DOHH2 (cell line): Measurements from ENCODE around the gene DCAF17.

Source experiments
- H3F3A ChIP-seq: fragments of 200-600 bp; sonication (generic), shearing (Covaris generic); 2 replicates; pipeline ENCODE4 v1.6.0; 2016; ENCODE audit warnings: antibody characterized with exemption, mild to moderate bottlenecking; ENCODE audit not compliant: control insufficient read depth, insufficient read depth
- H3K27ac ChIP-seq: fragments of 200-600 bp; sonication (generic); 2 replicates; pipeline ENCODE4 v1.5.1; 2014; ENCODE audit warnings: low read depth, mild to moderate bottlenecking, low read length, moderate library complexity
- H3K27me3 ChIP-seq: fragments of 200-600 bp; sonication (generic); 2 replicates; pipeline ENCODE4 v1.6.1; 2014; ENCODE audit warnings: mild to moderate bottlenecking, low read length, mixed read lengths; ENCODE audit not compliant: control insufficient read depth
- H3K36me3 ChIP-seq: fragments of 200-600 bp; sonication (generic); 2 replicates; pipeline ENCODE4 v1.6.1; 2014; ENCODE audit warnings: mild to moderate bottlenecking, low read length, moderate library complexity, mixed read lengths; ENCODE audit not compliant: control insufficient read depth
- H3K4me1 ChIP-seq: fragments of 200-600 bp; sonication (generic); 2 replicates; pipeline ENCODE4 v1.6.1; 2014; ENCODE audit warnings: mild to moderate bottlenecking, low read length, mixed read lengths; ENCODE audit not compliant: control insufficient read depth
- H3K4me2 ChIP-seq: fragments of 200-600 bp; sonication (generic); 2 replicates; pipeline ENCODE4 v1.6.0; 2014; ENCODE audit warnings: mild to moderate bottlenecking, low read length, moderate library complexity
- H3K4me3 ChIP-seq: fragments of 200-600 bp; sonication (generic); 2 replicates; pipeline ENCODE4 v1.5.1; 2014; ENCODE audit warnings: mild to moderate bottlenecking, low read length, mixed read lengths
- H3K79me2 ChIP-seq: fragments of 200-600 bp; sonication (generic); 2 replicates; pipeline ENCODE4 v1.6.1; 2014; ENCODE audit warnings: mild to moderate bottlenecking, low read length, mixed read lengths; ENCODE audit not compliant: control insufficient read depth
- H3K9me2 ChIP-seq: fragments of 200-600 bp; sonication (generic); replicated peaks from 2 replicates; pipeline ENCODE4 v1.6.1; 2014; ENCODE audit warnings: mild to moderate bottlenecking, low read length, mixed read lengths; ENCODE audit not compliant: control insufficient read depth
- H3K9me3 ChIP-seq: fragments of 200-600 bp; sonication (generic); 2 replicates; pipeline ENCODE4 v1.6.1; 2014; ENCODE audit warnings: antibody characterized with exemption, low read length, mixed read lengths; ENCODE audit not compliant: control insufficient read depth, insufficient read depth
- H4K20me1 ChIP-seq: fragments of 200-600 bp; sonication (generic); 2 replicates; pipeline ENCODE4 v1.6.0; 2014; ENCODE audit warnings: low read depth, mild to moderate bottlenecking, antibody characterized with exemption, low read length, moderate library complexity; ENCODE audit not compliant: control insufficient read depth, insufficient read depth
- CTCF ChIP-seq: fragments of 200-600 bp; sonication (generic); IDR thresholded peaks from one replicate; pipeline ENCODE4 v1.5.1; 2014; ENCODE audit warnings: antibody characterized with exemption, mild to moderate bottlenecking, low read depth, low read length; ENCODE audit not compliant: poor library complexity, severe bottlenecking
- EZH2phosphoT487 ChIP-seq: fragments of 200-600 bp; sonication (generic); IDR thresholded peaks from 2 replicates; pipeline ENCODE4 v1.6.1; 2017; ENCODE audit warnings: borderline replicate concordance, mild to moderate bottlenecking, antibody characterized with exemption, low read length, moderate library complexity, mixed read lengths

The DCAF17 gene

GRCh38 chr2:171531291-171531690, 97.3 kb downstream of the DCAF17 start:
- no peak overlapping the region for H3K27ac ChIP-seq
- H3K4me3 ChIP-seq = no peak overlapping the region
- peaks cover 26% of the 10 kb centered on the region for H3K27me3 ChIP-seq
- H3K9me2 ChIP-seq = no peaks in the 10 kb centered on the region
- H3K4me2 ChIP-seq = no peak overlapping the region
- no peaks in the 10 kb centered on the region for H3K4me1 ChIP-seq
- H3F3A ChIP-seq = no peaks in the 10 kb centered on the region
- H3K79me2 ChIP-seq = no peaks in the 10 kb centered on the region
- H3K36me3 ChIP-seq = no peaks in the 10 kb centered on the region
- no peaks in the 10 kb centered on the region for H4K20me1 ChIP-seq
- TF ChIP-seq CTCF (no peak), EZH2phosphoT487 (no peak)
- peaks cover 4% of the 10 kb centered on the region; the same call in 1 of the 2 replicates for H3K9me3 ChIP-seq

DNA sequence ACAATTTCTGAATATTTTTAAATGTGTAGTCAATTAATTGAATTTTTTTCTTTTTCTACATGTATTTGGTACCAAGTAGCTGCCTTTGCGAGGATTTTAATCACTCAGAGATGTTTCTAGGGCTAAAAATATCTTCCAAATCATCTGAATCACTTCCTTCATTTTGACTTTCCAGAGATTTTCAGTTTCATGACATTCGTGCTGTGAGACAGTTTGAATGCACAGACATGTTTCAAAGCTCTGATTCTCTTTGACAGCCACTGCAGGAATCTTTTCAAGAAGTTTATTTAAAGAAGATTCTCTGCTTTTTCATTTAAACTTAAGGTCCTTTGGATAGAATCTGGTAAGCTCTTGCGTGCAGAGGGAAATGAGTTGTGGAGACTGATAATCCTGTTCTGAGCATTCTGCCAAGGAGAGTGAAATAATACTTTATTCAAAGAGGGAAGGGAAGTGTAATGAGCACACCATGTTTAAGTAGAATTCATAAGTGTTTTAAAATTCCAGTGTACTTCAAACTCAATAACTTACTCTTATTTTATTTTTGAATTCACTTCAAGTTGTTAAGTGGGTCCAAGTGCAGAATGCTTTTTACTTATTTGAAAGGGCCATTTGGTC, 97.9 kb downstream of the DCAF17 start:
- H3K79me2 ChIP-seq = no peaks in the 10 kb centered on the region
- H3K9me2 ChIP-seq = no peaks in the 10 kb centered on the region
- peaks cover 4% of the 10 kb centered on the region; the same call in 1 of the 2 replicates for H3K9me3 ChIP-seq
- no peak overlapping the region for H3K4me3 ChIP-seq
- H3K4me1 ChIP-seq = no peaks in the 10 kb centered on the region
- no peaks in the 10 kb centered on the region for H4K20me1 ChIP-seq
- no peak overlapping the region for H3K4me2 ChIP-seq
- H3K27me3 ChIP-seq = peaks cover 20% of the 10 kb centered on the region
- H3F3A ChIP-seq = no peaks in the 10 kb centered on the region
- TF ChIP-seq CTCF (no peak), EZH2phosphoT487 (no peak)
- no peak overlapping the region for H3K27ac ChIP-seq
- no peaks in the 10 kb centered on the region for H3K36me3 ChIP-seq

GRCh38 chr2:171533331-171533730, 99.3 kb downstream of the DCAF17 start:
- Histone ChIP-seq H3K79me2 (no peaks in the 10 kb centered on the region), H3K4me2 (no peak overlapping the region), H3K4me3 (no peak overlapping the region), H3K9me2 (no peaks in the 10 kb centered on the region), H3K4me1 (no peaks in the 10 kb centered on the region), H4K20me1 (no peaks in the 10 kb centered on the region), H3K27ac (no peak overlapping the region), H3K36me3 (no peaks in the 10 kb centered on the region), H3K9me3 (peaks cover 4% of the 10 kb centered on the region; the same call in 1 of the 2 replicates), H3F3A (no peaks in the 10 kb centered on the region), H3K27me3 (peaks cover 15% of the 10 kb centered on the region)
- TF ChIP-seq CTCF (no peak), EZH2phosphoT487 (no peak)
